ENCODE results near the gene GDPD5. TPM values are rescaled to one million over a fixed set of nuclear protein-coding genes. Genes with fewer than 3 reads are reported as not detected.
A peak's percentile ranks its signal among the peaks of the same experiment; 100 is the strongest.

GDPD5 gene
- total RNA-seq, 1 donor from 2014 or later, result 15.8 TPM

GRCh38 chr11:75398906-75399305 lies 126.8 kb downstream of the GDPD5 start:
- intact Hi-C loops (cut with DNase I), result no loop called here
- peak overlapping the region; percentile 82 for H3K4me3 ChIP-seq
- H3K4me1 ChIP-seq, result peaks cover 35% of the 10 kb centered on the region
- ATAC-seq, result no peak
- no peak for DNase-seq
- H3K27me3 ChIP-seq (ENCODE audit: low read depth), result no peaks in the 10 kb centered on the region
- H3K9me3 ChIP-seq, result no peaks in the 10 kb centered on the region
- TF ChIP-seq CTCF (IDR thresholded peaks at IDR 0.05), result no peak
- no peak overlapping the region for H3K27ac ChIP-seq
- peaks cover 31% of the 10 kb centered on the region for H3K36me3 ChIP-seq

DNA sequence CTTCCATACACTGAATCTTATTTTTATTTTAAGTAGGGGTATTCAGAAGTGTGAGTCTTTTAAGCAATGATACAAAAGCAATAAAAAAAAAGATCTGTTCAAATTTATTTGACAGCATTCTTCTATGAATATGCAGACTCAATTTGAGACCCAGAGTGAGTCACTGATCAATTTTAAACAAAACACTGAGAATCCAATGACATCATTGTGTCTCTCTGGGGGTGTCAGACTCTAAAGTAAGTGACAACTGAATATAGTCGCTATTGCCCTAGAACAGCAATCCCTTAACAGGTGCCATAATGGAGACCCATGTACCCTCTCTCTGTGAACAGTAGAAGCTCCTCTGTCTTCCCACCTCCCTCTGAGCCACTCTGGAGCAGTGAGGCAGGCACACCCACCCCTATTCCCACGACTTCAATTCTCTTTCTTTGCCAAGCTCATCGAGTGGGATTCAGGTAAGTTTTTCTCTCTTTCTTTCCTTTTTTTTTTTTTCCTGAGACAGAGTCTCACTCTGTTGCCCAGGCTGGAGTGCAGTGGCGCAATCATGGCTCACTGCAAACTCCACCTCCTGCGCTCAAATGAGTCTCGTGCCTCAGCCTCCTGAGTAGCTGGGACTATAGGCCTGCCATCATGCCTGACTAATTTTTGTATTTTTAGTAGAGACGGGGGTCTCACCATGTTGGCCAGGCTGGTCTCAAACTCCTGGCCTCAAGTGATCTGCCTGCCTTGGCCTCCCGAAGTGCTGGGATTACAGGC lies 131.5 kb downstream of the GDPD5 start:
- no peaks in the 10 kb centered on the region for H3K36me3 ChIP-seq
- DNase-seq (no peak), ATAC-seq (no peak)
- H3K9me3 ChIP-seq, result no peaks in the 10 kb centered on the region
- H3K4me3 ChIP-seq, result no peak overlapping the region
- intact Hi-C loops (cut with DNase I), result no loop called here
- TF ChIP-seq CTCF (IDR thresholded peaks at IDR 0.05), result no peak
- H3K4me1 ChIP-seq, result no peaks in the 10 kb centered on the region
- no peak overlapping the region for H3K27ac ChIP-seq
- no peaks in the 10 kb centered on the region for H3K27me3 ChIP-seq (ENCODE audit: low read depth)

DNA sequence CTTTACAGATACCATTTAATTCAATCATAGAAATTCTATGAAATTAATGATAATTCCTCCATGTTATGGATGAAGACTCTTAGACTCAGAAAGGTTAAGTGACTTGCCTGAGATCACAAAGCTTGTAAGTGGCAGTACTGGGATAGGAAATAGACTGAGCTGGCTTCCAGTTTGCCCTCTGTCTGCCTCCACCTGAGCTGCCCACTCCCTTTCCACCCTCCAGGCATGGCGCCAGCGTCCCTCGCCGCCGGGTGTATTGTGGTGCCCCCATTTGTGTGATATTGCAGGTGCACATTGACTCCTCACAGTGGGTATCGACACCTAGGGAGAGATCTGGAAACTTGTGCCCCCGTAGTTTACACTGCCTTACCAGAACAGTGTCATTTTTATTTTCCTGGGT lies 135.8 kb downstream of the GDPD5 start:
- TF ChIP-seq CTCF (IDR thresholded peaks at IDR 0.05), result no peak
- Histone ChIP-seq H3K27me3 (ENCODE audit: low read depth) (no peaks in the 10 kb centered on the region), H3K4me3 (no peak overlapping the region), H3K36me3 (no peaks in the 10 kb centered on the region), H3K9me3 (no peaks in the 10 kb centered on the region), H3K4me1 (peaks cover 10% of the 10 kb centered on the region), H3K27ac (no peak overlapping the region)
- no peak for DNase-seq
- intact Hi-C loops (cut with DNase I), result loop anchor here (10.0 kb wide), 2 partner anchors 65 to 105 kb away; no protein-coding TSS in a partner anchor
- ATAC-seq, result no peak

DNA sequence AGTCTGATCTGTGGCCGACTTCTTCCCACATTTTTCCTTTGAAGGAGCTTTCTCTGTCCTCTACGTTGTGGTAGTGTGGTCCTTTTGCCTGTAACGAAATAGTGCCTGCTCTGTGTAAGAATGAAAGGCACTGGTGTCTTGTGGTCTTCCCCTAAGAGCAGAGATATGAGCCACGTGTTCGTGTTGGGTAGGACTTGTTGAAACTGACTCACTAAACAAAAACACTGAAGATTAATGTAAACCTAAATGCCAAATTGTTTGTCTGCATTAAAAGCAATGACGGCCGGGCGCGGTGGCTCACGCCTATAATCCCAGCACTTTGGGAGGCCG lies 136.5 kb downstream of the GDPD5 start:
- no peak overlapping the region for H3K4me3 ChIP-seq
- no peak for DNase-seq
- no peaks in the 10 kb centered on the region for H3K36me3 ChIP-seq
- ATAC-seq, result no peak
- no peak overlapping the region for H3K27ac ChIP-seq
- no peak for TF ChIP-seq CTCF (IDR thresholded peaks at IDR 0.05)
- H3K4me1 ChIP-seq, result peaks cover 14% of the 10 kb centered on the region
- no peaks in the 10 kb centered on the region for H3K27me3 ChIP-seq (ENCODE audit: low read depth)
- H3K9me3 ChIP-seq, result no peaks in the 10 kb centered on the region
- intact Hi-C loops (cut with DNase I), result loop anchor here (10.0 kb wide), 2 partner anchors 64 to 104 kb away; no protein-coding TSS in a partner anchor

GRCh38 chr11:75388386-75389275 lies 137.1 kb downstream of the GDPD5 start:
- H3K27ac ChIP-seq, result peak overlapping the region; percentile 27
- H3K36me3 ChIP-seq, result no peaks in the 10 kb centered on the region
- peak; percentile 85 for TF ChIP-seq CTCF (IDR thresholded peaks at IDR 0.05)
- DNase-seq (peak; percentile 77), ATAC-seq (peak; percentile 75 to 85)
- intact Hi-C loops (cut with DNase I), result loop anchor here (10.0 kb wide), 2 partner anchors 64 to 104 kb away; no protein-coding TSS in a partner anchor
- peaks cover 20% of the 10 kb centered on the region for H3K4me1 ChIP-seq
- H3K4me3 ChIP-seq, result no peak overlapping the region
- H3K27me3 ChIP-seq (ENCODE audit: low read depth), result no peaks in the 10 kb centered on the region
- no peaks in the 10 kb centered on the region for H3K9me3 ChIP-seq

All from lower lobe of right lung (tissue), 2 donors.